Hepatocyte (in vitro differentiated cells): Measurements from ENCODE around the gene CXXC1. TPM values are rescaled to one million over a fixed set of nuclear protein-coding genes. Genes with fewer than 3 reads are reported as not detected.
A peak's percentile ranks its signal among the peaks of the same experiment; 100 is the strongest.

ENCODE experiments used
- DNase-seq: peaks from one replicate; pipeline ENCODE4 v3.0.0-alpha.2; 2016; ENCODE audit warnings: low spot score
- H2AFZ ChIP-seq: fragments of 200-600 bp; sonication (generic); 2 replicates; pipeline ENCODE4 v1.6.0; 2016; ENCODE audit warnings: antibody characterized with exemption, mild to moderate bottlenecking
- H3K27ac ChIP-seq: fragments of 200-600 bp; sonication (generic); 2 replicates; pipeline ENCODE4 v1.5.1; 2016; ENCODE audit warnings: mild to moderate bottlenecking
- H3K27me3 ChIP-seq: fragments of 200-600 bp; sonication (generic); 2 replicates; pipeline ENCODE4 v1.6.1; 2016
- H3K36me3 ChIP-seq: fragments of 200-600 bp; sonication (generic); replicated peaks from 2 replicates; pipeline ENCODE4 v1.5.1; 2016; ENCODE audit warnings: low read depth; ENCODE audit not compliant: insufficient read depth
- H3K4me1 ChIP-seq: fragments of 200-600 bp; sonication (generic); 2 replicates; pipeline ENCODE4 v1.5.1; 2016; ENCODE audit warnings: mild to moderate bottlenecking, moderate library complexity; ENCODE audit not compliant: insufficient read depth
- H3K4me2 ChIP-seq: fragments of 200-600 bp; sonication (generic); 2 replicates; pipeline ENCODE4 v1.6.0; 2016
- H3K4me3 ChIP-seq: fragments of 200-600 bp; sonication (generic); 2 replicates; pipeline ENCODE4 v1.5.1; 2016; ENCODE audit warnings: mild to moderate bottlenecking
- H3K79me2 ChIP-seq: fragments of 200-600 bp; sonication (generic); 2 replicates; pipeline ENCODE4 v1.6.0; 2017; ENCODE audit warnings: mild to moderate bottlenecking
- H3K9me2 ChIP-seq: fragments of 200-600 bp; sonication (generic); replicated peaks from 2 replicates; pipeline ENCODE4 v1.6.0; 2017; ENCODE audit warnings: mild to moderate bottlenecking; ENCODE audit not compliant: insufficient read depth
- H3K9me3 ChIP-seq: fragments of 200-600 bp; sonication (generic); 2 replicates; pipeline ENCODE4 v1.5.1; 2016; ENCODE audit warnings: low read depth, mild to moderate bottlenecking
- H4K20me1 ChIP-seq: fragments of 200-600 bp; sonication (generic); 2 replicates; pipeline ENCODE4 v1.6.0; 2016; ENCODE audit warnings: mild to moderate bottlenecking; ENCODE audit not compliant: insufficient read depth, poor library complexity, severe bottlenecking
- EZH2 ChIP-seq: fragments of 200-600 bp; sonication (generic); IDR thresholded peaks from 2 replicates; pipeline ENCODE4 v1.6.1; 2016; ENCODE audit warnings: antibody characterized with exemption, mild to moderate bottlenecking, borderline replicate concordance
- EZH2phosphoT487 ChIP-seq: fragments of 200-600 bp; sonication (generic); IDR thresholded peaks from one replicate; pipeline ENCODE4 v1.6.1; 2018; ENCODE audit warnings: antibody characterized with exemption, mild to moderate bottlenecking, low read depth, moderate library complexity; ENCODE audit not compliant: unreplicated experiment, severe bottlenecking
- WGBS: methylation state at CpG from one replicate; pipeline ENCODE4 v1.1.6; 2016; ENCODE audit warnings: low lambda C conversion rate; ENCODE audit errors: missing lambda C conversion rate; 5-methylcytosine and 5-hydroxymethylcytosine counted together
- polyA plus RNA-seq: library from polyadenylated mRNA; unstranded; fragments of >200 nt; fragmentation: Nextera tagmentation; extraction: Ambion mirVana; gene quantifications from 2 replicates; pipeline ENCODE4 v1.2.1, GENCODE V29; 2016
- total RNA-seq: library from RNA; depleted of rRNA; stranded (reverse); fragments of >200 nt; gene quantifications from 2 replicates; pipeline ENCODE4 v1.2.3, GENCODE V29; 2014
- TF ChIP-seq, protein P1 (sequence below): fragments of 200-600 bp; sonication (generic); IDR thresholded peaks from 2 replicates; pipeline ENCODE4 v1.5.1; 2016; ENCODE audit warnings: antibody characterized with exemption, mild to moderate bottlenecking; ENCODE audit not compliant: poor library complexity

The CXXC1 gene
- total and polyA plus RNA-seq, 2 experiments from 2014 or later, result 52.7 to 68.3 TPM

- H4K20me1 ChIP-seq, result no peaks in the 10 kb centered on the region
- no peak overlapping the region for H3K27ac ChIP-seq
- H3K27me3 ChIP-seq, result no peaks in the 10 kb centered on the region
- no peaks in the 10 kb centered on the region for H3K4me1 ChIP-seq
- H3K79me2 ChIP-seq, result peaks cover 3% of the 10 kb centered on the region
- H3K4me2 ChIP-seq, result no peak overlapping the region
- H3K9me2 ChIP-seq, result no peaks in the 10 kb centered on the region
- no peak overlapping the region for H2AFZ ChIP-seq
- 96% methylated on average over 23 of the region's 23 CpGs for WGBS
- no peaks in the 10 kb centered on the region for H3K9me3 ChIP-seq
- DNase-seq, result no peak
- no peaks in the 10 kb centered on the region for H3K36me3 ChIP-seq
- H3K4me3 ChIP-seq, result no peak overlapping the region
- TF ChIP-seq EZH2phosphoT487 (no peak), EZH2 (no peak)
- TF ChIP-seq, protein P1, sequence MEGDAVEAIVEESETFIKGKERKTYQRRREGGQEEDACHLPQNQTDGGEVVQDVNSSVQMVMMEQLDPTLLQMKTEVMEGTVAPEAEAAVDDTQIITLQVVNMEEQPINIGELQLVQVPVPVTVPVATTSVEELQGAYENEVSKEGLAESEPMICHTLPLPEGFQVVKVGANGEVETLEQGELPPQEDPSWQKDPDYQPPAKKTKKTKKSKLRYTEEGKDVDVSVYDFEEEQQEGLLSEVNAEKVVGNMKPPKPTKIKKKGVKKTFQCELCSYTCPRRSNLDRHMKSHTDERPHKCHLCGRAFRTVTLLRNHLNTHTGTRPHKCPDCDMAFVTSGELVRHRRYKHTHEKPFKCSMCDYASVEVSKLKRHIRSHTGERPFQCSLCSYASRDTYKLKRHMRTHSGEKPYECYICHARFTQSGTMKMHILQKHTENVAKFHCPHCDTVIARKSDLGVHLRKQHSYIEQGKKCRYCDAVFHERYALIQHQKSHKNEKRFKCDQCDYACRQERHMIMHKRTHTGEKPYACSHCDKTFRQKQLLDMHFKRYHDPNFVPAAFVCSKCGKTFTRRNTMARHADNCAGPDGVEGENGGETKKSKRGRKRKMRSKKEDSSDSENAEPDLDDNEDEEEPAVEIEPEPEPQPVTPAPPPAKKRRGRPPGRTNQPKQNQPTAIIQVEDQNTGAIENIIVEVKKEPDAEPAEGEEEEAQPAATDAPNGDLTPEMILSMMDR, result no peak
Observed at GRCh38 chr18:50273203-50274043, 14.1 kb downstream of the CXXC1 start.

DNA sequence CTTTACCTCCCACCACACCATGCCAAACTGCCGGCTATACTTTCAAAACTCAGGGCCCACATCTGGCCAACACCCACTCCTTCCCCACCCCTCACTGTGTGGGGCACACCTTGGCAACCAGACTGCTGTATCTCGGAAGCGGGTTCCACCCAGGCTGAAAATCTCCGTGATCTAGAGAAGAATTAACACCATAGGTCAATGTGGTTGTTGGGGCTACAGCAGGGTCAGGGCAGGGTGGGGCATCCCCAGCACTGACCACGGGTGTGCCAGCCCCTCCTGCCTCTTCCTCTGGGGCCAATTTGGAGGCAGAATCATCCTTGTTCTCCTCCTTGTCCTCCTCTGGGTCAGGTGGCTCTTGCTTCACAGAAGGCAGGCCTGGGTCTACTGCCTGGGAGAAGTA, 14.9 kb downstream of the CXXC1 start:
- DNase-seq, result no peak
- WGBS, result 100% methylated on average over 5 of the region's 5 CpGs
- Histone ChIP-seq H3K4me3 (no peak overlapping the region), H3K9me3 (no peaks in the 10 kb centered on the region), H3K9me2 (no peaks in the 10 kb centered on the region), H3K27me3 (no peaks in the 10 kb centered on the region), H3K79me2 (no peaks in the 10 kb centered on the region), H3K36me3 (no peaks in the 10 kb centered on the region), H3K4me2 (no peak overlapping the region), H2AFZ (no peak overlapping the region), H4K20me1 (no peaks in the 10 kb centered on the region), H3K27ac (no peak overlapping the region), H3K4me1 (no peaks in the 10 kb centered on the region)
- TF ChIP-seq EZH2 (no peak), EZH2phosphoT487 (no peak)
- TF ChIP-seq, protein P1, result no peak

- H3K79me2 ChIP-seq, result no peaks in the 10 kb centered on the region
- H3K9me3 ChIP-seq, result no peaks in the 10 kb centered on the region
- TF ChIP-seq EZH2, result no peak
- no peak for TF ChIP-seq EZH2phosphoT487
- TF ChIP-seq, protein P1, result peak; percentile 60
- no peaks in the 10 kb centered on the region for H3K4me1 ChIP-seq
- H3K27ac ChIP-seq, result peak overlapping the region; percentile 34
- peak overlapping the region; percentile 52 for H2AFZ ChIP-seq
- H3K36me3 ChIP-seq, result no peaks in the 10 kb centered on the region
- no peaks in the 10 kb centered on the region for H4K20me1 ChIP-seq
- WGBS, result 31% methylated on average over 56 of the region's 56 CpGs
- DNase-seq, result peak; percentile 83
- H3K4me3 ChIP-seq, result peak overlapping the region; percentile 57
- H3K4me2 ChIP-seq, result peak overlapping the region; percentile 84
- H3K27me3 ChIP-seq, result no peaks in the 10 kb centered on the region
- no peaks in the 10 kb centered on the region for H3K9me2 ChIP-seq
Observed at GRCh38 chr18:50268022-50268747, 19.3 kb downstream of the CXXC1 start.
